Adipose tissue (tissue), 3 donors: Measurements from ENCODE around the gene TUBA1B. TPM values are rescaled to one million over a fixed set of nuclear protein-coding genes. Genes with fewer than 3 reads are reported as not detected.

ENCODE experiments used
- H3K27ac ChIP-seq: one replicate; pipeline ENCODE4 v1.5.1; 2013; ENCODE audit warnings: low read depth, low read length
- WGBS, 3 donors: extraction: QIAGEN DNeasy Blood & Tissue Kit; methylation state at CpG; one replicate each; pipeline ENCODE4 v1.1.7; 2013; 5-methylcytosine and 5-hydroxymethylcytosine counted together
- polyA plus RNA-seq, 3 donors: library from polyadenylated mRNA; stranded (reverse); fragments of 200-250 nt; gene quantifications; one replicate each; pipeline ENCODE4 v1.2.3, GENCODE V29; 2013
- donor health status: healthy with polysubstance abuse.
- donor health status: Bipolar disorder and iron deficiency.
- donor health status: healthy.

TUBA1B gene
- polyA plus RNA-seq, 3 donors: 184 to 751 (median 746) TPM

GRCh38 chr12:49094160-49094974 lies 36.8 kb downstream of the TUBA1B start, which contains the start of gene DHH:
Gene DHH, minus strand, starts transcription at chr12:49094801. Its CDS starts 289 bp downstream, at chr12:49094512.
- 2 to 4% (median 3%) methylated on average over 43 to 49 of the region's 49 CpGs for WGBS, 3 donors
- H3K27ac ChIP-seq: no peak within 1 kb of the TSS

DNA sequence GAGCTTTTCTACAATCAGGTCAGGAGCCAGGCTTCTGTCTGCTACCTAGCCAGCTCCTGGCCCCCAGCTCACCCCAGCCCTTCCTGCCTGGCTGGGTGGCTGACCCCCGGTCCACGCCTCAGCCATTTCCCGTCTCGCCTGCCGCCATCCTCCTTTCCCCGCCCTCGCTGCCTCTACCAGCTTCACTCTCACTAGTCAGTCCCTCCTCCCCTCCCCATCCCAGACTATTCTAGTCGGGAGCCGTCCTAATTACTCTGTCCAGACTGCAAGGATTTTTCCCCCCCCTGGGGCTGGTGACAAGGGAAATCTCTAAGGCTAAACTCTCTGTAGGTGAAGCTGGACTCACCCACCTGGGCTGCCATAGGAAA lies 37.4 kb downstream of the TUBA1B start:
- 1 to 11% (median 7%) methylated on average over 9 of the region's 9 CpGs for WGBS, 3 donors
- no peak overlapping the region for H3K27ac ChIP-seq

- H3K27ac ChIP-seq: no peak overlapping the region
- 37 to 67% (median 64%) methylated on average over 4 of the region's 4 CpGs for WGBS, 3 donors
Observed at GRCh38 chr12:49092816-49093406, 38.3 kb downstream of the TUBA1B start.

DNA sequence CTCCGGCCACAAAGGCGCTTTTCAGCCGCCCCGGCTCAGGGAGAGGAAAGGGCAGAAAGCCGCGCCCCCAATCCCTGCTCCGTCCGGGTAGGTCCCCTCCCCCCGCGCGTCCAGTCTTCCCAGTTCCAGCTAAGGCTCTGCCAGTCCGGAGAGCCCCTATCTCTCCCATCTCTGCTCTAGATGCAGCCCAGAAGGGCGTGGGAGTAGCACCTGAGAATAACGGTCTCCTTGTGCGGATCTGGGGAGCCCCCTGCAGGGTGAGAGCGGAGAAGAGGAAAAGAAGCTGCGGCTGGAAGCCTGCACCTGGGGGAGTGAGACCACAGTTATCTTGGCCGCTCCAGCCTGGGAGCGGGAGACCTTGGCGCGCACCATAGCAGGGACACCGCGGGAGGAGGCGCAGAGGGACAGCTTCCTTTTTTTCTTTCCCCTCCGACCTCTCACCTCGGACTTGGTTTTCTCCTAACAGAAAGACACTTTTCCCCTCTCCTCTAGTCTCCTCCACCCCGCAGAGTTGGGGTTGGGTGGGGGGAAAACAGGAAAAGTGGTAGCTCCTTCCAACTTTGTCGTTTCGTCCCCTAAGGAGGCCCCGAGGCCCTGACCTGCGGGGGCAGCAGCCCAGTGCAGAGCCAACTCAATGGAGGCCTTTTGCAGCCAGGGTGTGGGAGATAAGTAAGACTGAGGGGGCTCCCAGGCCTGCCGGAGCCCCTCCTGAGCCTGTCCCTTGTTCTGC lies 38.9 kb downstream of the TUBA1B start:
- 2 to 4% (median 2%) methylated on average over 31 to 32 of the region's 32 CpGs for WGBS, 3 donors
- H3K27ac ChIP-seq: no peak overlapping the region

- 3 to 5% (median 4%) methylated on average over 14 of the region's 14 CpGs for WGBS, 3 donors
- no peak overlapping the region for H3K27ac ChIP-seq
Observed at GRCh38 chr12:49091836-49092085, 39.4 kb downstream of the TUBA1B start.

GRCh38 chr12:49091056-49091835 lies 39.9 kb downstream of the TUBA1B start:
- WGBS, 3 donors: 19 to 47% (median 38%) methylated on average over 41 of the region's 41 CpGs
- no peak overlapping the region for H3K27ac ChIP-seq

- no peak overlapping the region for H3K27ac ChIP-seq
- WGBS, 3 donors: 3 to 4% (median 4%) methylated on average over 88 of the region's 88 CpGs
Observed at GRCh38 chr12:49089821-49090773, 41.1 kb downstream of the TUBA1B start.

GRCh38 chr12:49088932-49089330 lies 42.3 kb downstream of the TUBA1B start:
- H3K27ac ChIP-seq: no peak overlapping the region
- 51 to 69% (median 61%) methylated on average over 6 of the region's 6 CpGs for WGBS, 3 donors

DNA sequence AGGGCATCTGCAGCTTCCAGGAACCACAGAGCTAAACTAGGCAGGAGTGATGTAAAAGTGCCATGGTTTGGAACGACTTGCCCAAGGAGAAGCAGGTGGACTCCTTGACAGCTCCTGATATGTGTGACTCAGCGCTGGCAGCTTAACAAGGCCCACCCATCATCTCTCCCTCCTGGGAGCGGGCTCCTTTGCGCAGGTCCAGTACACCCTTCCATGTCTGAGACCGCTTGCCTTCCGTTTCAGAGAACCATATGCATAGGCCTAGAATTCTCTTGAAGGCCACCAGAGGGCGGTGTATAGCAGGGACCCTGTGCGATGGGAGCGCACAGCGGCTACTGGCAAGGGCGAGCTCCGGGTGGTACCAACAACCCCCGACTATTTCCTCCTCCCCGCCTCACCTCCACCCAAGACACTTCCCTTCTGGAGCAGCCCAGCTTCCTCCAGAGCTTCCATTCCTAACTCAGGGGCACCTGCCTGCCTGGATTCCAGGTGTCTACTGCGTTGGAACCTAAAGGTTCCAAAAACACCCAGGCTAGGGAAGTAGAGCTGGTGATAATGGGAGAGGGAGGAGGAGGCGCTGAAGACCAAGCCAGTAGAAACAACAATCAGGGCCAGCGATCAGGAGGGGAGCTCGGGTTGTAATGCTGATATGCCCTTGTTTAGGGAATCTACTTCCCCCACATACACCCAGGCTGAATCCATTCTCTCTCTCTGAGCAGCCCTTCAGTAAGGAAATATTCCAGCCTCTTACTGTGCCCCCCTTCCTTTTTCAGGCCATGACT lies 42.9 kb downstream of the TUBA1B start:
- no peak overlapping the region for H3K27ac ChIP-seq
- 1 to 3% (median 2%) methylated on average over 18 of the region's 18 CpGs for WGBS, 3 donors

DNA sequence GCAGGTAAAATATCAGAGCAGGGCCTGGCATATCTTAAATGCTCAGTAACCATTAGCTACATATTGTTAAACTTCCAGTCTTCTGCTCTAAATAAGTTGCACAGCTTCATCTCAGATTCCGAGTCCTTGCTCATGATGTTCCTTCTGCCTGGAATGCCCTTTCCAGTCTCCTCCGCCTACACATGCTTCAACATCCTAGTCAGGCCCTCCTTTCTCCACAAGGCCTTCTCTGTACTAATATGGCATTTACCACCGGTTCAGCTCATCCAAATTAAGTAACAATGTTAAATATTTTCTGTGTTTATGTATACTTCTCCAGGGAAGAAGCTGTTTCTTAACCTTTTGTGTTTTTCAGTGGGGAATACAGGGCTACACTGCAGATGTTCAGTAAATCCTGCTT lies 45.1 kb downstream of the TUBA1B start:
- H3K27ac ChIP-seq: no peak overlapping the region
- WGBS, 3 donors: 71 to 79% (median 77%) methylated on average over 3 of the region's 3 CpGs

DNA sequence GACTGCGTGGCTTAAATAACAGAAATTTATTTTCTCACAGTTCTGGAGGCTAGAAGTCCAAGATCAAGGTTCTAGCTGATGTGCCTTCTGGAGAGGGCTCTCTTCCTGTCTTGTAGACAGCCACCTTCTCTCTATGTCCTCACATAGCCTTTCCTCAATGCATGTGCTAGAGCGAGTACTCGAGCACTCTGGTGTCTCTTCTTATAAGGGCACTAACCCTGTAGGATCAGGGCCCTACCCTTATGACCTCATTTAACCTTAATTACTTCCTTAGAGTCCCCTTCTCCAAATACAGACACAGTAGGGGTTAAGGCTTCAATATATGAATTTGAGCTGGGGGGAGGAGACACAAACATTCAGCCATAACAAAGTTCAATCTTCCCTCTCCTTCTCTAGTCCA lies 46.8 kb downstream of the TUBA1B start:
- WGBS, 3 donors: 96 to 100% (median 98%) methylated on average over 3 of the region's 3 CpGs
- no peak overlapping the region for H3K27ac ChIP-seq

- WGBS, 3 donors: 23 to 85% (median 65%) methylated on average over 1 of the region's 1 CpG
Observed at GRCh38 chr12:49079793-49080192, 51.4 kb downstream of the TUBA1B start.

More at GRCh38 chr12:49079793-49080192, 51.4 kb downstream of the TUBA1B start:
- no peak overlapping the region for H3K27ac ChIP-seq

Other genes starting within 250 kb of the TUBA1B start
- gene FKBP11, start 205.9 kb downstream of the TUBA1B start, polyA plus RNA-seq: 100 to 1,000 TPM in 1 of 3 donors, 10 to 100 TPM in 2; 30.5 to 156 (median 45.0) TPM
- gene ARF3, start 173.9 kb downstream of the TUBA1B start, polyA plus RNA-seq: 10 to 100 TPM; 26.8 to 73.8 (median 68.1) TPM
- gene WNT10B, start 159.7 kb downstream of the TUBA1B start, polyA plus RNA-seq: 1 to 10 TPM in 1 of 3 donors, under 1 TPM in 2; 0.17 to 1.9 (median 0.70) TPM
- gene WNT1, start 153.1 kb downstream of the TUBA1B start, polyA plus RNA-seq: not detected
- under 1 TPM in 2 of 3 donors, not detected in 1; 0.10 to 0.12 TPM for gene DDN, start 132.0 kb downstream of the TUBA1B start, polyA plus RNA-seq
- gene PRKAG1, start 112.6 kb downstream of the TUBA1B start, polyA plus RNA-seq: 10 to 100 TPM; 33.6 to 59.4 (median 54.5) TPM
- 10 to 100 TPM; 12.6 to 41.6 (median 23.4) TPM for gene KMT2D, start 70.6 kb downstream of the TUBA1B start, polyA plus RNA-seq
- 1 to 10 TPM in 1 of 3 donors, under 1 TPM in 2; 0.53 to 2.6 (median 0.55) TPM for gene RHEBL1, start 61.4 kb downstream of the TUBA1B start, polyA plus RNA-seq
- 1 to 10 TPM in 2 of 3 donors, under 1 TPM in 1; 0.22 to 1.8 (median 1.5) TPM for gene DHH, start 36.6 kb downstream of the TUBA1B start, polyA plus RNA-seq
- 10 to 100 TPM; 22.5 to 38.7 (median 28.2) TPM for gene LMBR1L, start 20.5 kb downstream of the TUBA1B start, polyA plus RNA-seq
- 100 to 1,000 TPM in 2 of 3 donors, 10 to 100 TPM in 1; 51.3 to 167 (median 154) TPM for gene TUBA1A, start 57.7 kb upstream of the TUBA1B start, polyA plus RNA-seq
- gene TUBA1C, start 133.7 kb upstream of the TUBA1B start, polyA plus RNA-seq: 100 to 1,000 TPM; 108 to 342 (median 166) TPM
- gene PRPH, start 163.8 kb upstream of the TUBA1B start, polyA plus RNA-seq: 1 to 10 TPM in 2 of 3 donors, under 1 TPM in 1; 0.43 to 2.4 (median 2.1) TPM
- gene TROAP, start 191.9 kb upstream of the TUBA1B start, polyA plus RNA-seq: 1 to 10 TPM in 1 of 3 donors, under 1 TPM in 2; 0.22 to 2.4 (median 0.33) TPM
- not detected for gene C1QL4, start 205.8 kb upstream of the TUBA1B start, polyA plus RNA-seq
- 1 to 10 TPM in 1 of 3 donors, under 1 TPM in 2; 0.22 to 4.0 (median 0.62) TPM for gene DNAJC22, start 215.5 kb upstream of the TUBA1B start, polyA plus RNA-seq
- gene SPATS2, start 236.1 kb upstream of the TUBA1B start, polyA plus RNA-seq: 10 to 100 TPM in 1 of 3 donors, 1 to 10 TPM in 2; 4.8 to 13.4 (median 5.0) TPM